DMS153 treated with DMSO at 0.1 percent for 48 hours (cell line): ENCODE measurements around the gene RAC2.

Experiments used
- DNase-seq: peaks from one replicate; lab custom pipeline; 2025; ENCODE audit not compliant: unreplicated experiment; lab: John Stamatoyannopoulos, UW

Gene RAC2

DNA sequence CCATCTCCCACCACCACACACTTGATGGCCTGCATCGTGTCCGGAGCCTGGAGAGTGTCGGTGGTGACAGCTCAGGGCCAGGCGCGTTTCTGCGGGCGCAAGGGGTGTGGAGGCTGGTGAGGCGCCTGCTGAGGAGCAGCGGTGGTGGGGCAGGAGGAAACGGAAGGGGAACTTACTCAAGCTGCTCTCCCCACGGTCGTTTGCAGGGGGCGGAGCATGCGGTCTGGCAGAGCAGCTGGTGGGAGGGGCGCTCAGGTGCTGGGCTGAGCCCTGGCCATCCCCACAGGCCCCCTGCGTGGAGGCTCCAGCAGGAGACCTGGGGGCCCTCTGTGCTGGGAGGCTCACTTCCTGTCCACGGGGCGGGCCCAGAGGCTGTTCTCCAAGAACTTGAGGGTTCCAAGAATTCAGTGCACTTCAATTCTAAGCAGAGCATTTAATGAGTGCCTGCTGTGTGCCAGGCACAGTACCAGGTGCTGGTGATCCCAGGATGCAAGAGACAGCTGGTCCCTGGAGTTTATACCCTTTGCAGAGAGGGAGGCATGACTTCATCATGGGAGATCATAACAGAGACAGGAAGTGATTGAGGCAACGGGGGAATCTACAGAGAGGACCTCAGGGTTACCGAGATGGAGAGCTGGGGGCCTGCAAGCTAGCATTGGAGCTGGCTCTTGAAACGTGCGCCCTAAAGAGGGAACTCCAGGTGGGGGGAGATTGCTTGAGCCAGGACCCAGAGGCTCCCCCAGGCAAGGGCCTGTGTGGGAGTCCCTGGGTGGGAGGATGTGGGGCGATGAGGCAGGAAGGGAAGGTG, at the start of gene RAC2:
TSS of gene RAC2 (minus strand) at position 156 of the 808 bp plus-strand sequence. CDS start at position 35, 121 bp downstream.
- DNase-seq, result no peak

- DNase-seq, result no peak
Measured at GRCh38 chr22:37293172-37293571, 49.1 kb upstream of the RAC2 start.

- no peak for DNase-seq
Measured at GRCh38 chr22:37292641-37293040, 48.6 kb upstream of the RAC2 start.

DNA sequence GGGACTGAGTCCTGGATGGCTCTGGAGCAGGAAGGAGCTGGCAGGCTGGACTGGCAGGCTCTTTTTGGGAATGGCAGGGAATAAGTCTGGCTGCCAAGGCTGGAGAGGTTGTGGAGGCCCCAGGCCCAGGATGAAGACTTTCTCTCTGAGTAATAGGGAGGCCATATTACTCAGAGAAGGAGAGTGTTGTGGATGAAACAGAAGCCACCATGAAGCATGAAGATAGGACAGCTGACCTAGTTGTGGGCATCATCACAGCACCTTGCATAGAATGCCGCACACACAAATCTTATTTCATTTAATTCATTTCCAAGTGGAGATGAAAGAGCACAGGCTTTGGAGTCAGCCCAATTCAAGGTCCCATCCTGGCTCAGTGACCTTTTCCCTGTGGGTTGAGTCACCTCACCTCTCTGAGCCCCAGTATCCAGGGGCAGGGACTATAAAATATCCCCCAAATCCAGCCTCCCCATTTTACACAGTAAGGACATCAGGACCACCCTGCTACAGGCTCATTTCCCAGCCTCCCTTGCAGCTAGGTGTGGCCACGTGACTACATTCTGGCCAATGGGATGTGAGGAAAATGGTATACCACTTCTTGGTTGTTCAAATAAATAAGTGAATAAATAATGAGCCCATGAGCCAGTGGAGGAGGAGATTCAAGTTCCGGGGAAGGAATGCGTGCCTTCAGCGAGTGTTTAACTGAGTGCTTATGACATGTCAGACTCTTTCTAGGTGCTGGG, 47.7 kb upstream of the RAC2 start:
- DNase-seq, result no peak

GRCh38 chr22:37290737-37291136, 46.7 kb upstream of the RAC2 start:
- no peak for DNase-seq

- DNase-seq, result no peak
Measured at GRCh38 chr22:37289156-37289735, 45.2 kb upstream of the RAC2 start.

- DNase-seq, result no peak
Measured at GRCh38 chr22:37288521-37288920, 44.5 kb upstream of the RAC2 start.

GRCh38 chr22:37287550-37287951, 43.5 kb upstream of the RAC2 start:
- DNase-seq, result no peak

DNA sequence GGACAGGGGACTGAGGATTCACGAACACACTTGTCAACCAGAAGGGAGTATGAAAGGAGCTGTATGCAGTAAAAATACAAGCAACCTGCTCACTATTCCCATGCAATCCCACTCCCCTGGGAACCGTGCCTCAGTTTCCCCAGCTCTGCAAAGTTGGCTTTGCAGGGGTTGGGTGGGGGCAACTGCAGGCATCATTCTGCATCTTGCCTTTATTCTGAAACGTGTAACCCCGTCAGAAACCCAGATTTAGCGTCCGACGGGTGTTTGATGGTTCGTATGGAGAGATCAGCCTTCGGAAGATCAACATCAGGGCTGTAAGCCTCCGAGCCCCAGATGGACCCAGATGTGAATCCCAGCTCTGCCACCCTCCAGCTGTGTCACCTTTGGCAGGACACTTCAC, 41.9 kb upstream of the RAC2 start:
- DNase-seq, result no peak

DNA sequence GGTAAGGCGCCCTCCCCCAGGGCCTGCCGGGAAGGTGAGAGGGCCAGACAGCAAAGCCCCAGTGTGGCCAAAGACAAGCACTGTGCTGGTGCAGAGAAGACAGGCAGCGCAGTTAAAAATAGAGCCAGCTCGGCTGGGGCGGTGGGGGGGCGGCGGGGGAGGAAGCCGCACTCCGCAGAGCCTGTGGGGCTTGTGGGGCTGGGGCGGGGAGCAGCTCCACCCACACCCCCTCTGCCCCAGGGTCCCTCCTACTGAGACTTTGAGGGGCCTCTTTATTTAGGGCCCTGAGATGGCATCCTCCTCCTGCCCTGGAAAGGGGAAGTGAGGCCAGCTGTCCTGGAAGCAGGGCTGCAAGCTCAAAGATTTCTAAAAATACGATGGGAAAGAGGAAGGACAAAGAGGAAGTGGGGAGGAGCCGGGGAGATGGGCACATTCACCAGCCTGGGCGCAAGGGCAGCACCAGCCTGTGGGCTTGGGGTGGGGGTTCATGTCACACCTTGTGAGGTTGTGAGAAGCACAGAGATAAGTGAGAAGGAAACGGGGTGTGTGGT, 40.8 kb upstream of the RAC2 start:
- no peak for DNase-seq

DNA sequence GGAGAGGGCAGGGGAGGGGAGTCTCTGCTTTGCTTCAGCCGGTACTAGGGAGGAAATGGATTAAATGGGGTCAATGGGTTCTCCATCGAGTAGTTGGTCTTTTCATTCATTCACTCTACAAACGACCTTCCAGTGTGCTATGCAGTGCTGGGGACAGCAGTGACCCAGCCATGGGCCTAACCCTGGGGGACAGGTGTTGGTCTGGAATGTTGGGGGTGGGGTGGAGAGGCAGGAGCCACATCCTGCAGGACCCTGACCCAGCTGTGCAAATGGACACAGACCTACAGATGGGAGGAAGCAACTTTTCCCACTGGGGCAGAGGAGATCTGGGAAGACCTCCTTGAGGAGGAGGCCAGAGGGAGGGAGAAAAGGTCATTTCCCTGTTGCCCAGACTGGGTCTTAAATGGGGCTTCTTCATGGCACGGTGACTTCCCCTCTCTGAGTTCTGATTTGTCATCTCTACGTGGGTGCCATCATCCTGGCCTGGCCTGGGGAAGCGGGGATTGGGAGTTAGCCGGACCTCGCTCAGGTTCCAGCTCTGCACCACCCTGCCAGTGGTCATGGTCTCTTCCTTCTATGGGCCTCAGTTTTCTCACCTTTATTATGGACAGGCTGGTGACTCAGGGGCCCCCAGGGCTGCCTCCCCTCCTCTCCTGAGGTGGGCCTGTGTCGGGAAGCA, 40.2 kb upstream of the RAC2 start:
- no peak for DNase-seq

GRCh38 chr22:37283393-37283937, 39.4 kb upstream of the RAC2 start:
- DNase-seq, result no peak

- no peak for DNase-seq
Measured at GRCh38 chr22:37282385-37282677, 38.3 kb upstream of the RAC2 start, which contains the start of gene CYTH4. Gene CYTH4 (plus strand): TSS chr22:37282508. CDS start chr22:37282570, 62 bp downstream.

GRCh38 chr22:37281646-37282384, 37.7 kb upstream of the RAC2 start:
- DNase-seq, result no peak

DNA sequence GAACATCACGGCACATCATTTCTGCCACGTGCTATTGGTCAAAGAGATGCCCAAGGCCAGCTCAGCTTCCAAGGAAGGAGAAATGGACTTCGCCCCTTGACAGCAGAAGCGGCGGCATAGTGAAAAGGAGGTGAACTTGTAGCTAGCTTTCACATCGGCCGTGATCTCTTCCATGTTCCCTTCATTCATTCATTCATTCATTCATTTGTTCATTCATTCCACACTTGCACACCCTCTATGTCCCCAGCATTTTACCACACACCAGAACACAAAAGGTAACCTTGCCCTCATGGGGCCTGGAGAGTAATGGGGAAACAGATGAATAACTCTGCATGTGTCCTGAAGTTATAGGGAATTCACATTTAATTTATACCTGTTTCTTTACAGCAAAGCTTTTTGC, 37.1 kb upstream of the RAC2 start:
- no peak for DNase-seq

GRCh38 chr22:37280718-37281117, 36.6 kb upstream of the RAC2 start:
- DNase-seq, result no peak

DNA sequence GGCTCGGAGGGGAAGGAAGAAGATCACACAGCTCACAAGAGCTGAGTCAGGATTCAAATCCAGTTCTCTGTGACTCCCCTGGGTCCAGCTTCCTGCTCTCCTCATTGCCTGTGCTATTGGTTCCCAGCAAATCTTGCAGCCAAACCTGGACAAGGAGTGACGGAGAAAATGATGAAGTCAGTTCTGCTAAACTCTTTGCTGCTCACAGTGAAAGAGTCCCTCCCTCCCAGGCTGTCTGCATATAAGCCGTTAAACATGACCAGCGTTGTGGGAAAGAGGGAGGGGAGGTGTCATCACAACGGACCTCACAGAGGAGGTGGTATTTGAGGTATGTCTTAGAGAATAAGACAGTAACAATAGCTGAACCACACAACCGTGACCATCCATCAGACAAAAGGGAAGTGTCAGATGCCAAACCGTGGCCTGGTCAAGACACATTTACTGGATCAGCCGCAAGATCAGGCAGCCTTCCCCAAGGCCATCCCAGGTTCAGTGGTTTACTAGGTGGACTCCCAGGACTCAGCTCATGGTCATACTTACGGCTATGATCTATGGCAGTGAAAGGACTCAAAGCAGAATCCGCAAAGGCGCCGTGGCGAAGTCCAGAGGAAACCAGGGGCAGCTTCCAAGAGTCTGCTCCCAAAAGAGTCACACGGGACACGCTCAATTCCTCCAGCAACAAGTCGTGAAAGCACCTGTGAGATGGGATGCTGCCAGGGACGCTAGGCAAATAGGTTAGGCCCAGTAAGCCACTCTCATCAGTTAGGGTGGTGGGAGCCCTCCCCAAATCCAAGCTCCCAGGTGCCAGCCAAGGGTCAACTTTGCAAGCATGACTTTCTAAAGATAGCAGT, 35.5 kb upstream of the RAC2 start:
- no peak for DNase-seq

GRCh38 chr22:37278261-37278660, 34.2 kb upstream of the RAC2 start:
- no peak for DNase-seq

GRCh38 chr22:37277384-37277783, 33.3 kb upstream of the RAC2 start:
- DNase-seq, result no peak
